NCI-H1048 (cell line): Measurements from ENCODE around the gene ATRNL1.

ENCODE experiments used
- DNase-seq: peaks from one replicate; lab custom pipeline; 2025; lab: John Stamatoyannopoulos, UW

The ATRNL1 gene, protein sequence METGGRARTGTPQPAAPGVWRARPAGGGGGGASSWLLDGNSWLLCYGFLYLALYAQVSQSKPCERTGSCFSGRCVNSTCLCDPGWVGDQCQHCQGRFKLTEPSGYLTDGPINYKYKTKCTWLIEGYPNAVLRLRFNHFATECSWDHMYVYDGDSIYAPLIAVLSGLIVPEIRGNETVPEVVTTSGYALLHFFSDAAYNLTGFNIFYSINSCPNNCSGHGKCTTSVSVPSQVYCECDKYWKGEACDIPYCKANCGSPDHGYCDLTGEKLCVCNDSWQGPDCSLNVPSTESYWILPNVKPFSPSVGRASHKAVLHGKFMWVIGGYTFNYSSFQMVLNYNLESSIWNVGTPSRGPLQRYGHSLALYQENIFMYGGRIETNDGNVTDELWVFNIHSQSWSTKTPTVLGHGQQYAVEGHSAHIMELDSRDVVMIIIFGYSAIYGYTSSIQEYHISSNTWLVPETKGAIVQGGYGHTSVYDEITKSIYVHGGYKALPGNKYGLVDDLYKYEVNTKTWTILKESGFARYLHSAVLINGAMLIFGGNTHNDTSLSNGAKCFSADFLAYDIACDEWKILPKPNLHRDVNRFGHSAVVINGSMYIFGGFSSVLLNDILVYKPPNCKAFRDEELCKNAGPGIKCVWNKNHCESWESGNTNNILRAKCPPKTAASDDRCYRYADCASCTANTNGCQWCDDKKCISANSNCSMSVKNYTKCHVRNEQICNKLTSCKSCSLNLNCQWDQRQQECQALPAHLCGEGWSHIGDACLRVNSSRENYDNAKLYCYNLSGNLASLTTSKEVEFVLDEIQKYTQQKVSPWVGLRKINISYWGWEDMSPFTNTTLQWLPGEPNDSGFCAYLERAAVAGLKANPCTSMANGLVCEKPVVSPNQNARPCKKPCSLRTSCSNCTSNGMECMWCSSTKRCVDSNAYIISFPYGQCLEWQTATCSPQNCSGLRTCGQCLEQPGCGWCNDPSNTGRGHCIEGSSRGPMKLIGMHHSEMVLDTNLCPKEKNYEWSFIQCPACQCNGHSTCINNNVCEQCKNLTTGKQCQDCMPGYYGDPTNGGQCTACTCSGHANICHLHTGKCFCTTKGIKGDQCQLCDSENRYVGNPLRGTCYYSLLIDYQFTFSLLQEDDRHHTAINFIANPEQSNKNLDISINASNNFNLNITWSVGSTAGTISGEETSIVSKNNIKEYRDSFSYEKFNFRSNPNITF (N-terminal part only)

DNA sequence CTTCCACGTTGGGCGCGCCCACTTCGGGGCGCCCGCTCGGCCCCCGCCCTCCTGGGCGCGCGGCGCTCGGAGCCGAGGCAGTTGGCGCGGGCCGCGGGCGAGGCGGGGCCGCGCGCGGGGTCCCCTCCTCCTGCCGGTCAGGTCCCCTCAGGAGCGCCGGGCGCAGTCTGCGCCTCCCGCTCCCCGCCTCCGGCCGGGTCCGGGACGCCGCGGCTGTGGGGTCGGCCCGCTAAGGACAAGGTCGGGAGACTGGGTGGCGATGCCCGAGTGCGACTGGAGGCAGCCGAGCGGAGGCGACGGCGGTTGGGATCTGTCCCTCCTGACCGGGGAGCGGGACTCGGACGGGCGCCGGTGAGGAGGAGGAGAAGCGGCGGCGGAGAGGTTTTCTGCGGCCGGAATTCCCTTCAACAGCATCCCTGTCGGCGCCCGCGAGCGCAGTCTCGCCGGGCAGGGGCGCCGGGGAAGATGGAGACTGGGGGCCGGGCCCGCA, at the start of gene ATRNL1:
TSS of gene ATRNL1 (plus strand) at position 80 of the 490 bp plus-strand sequence. CDS start at position 466, 386 bp downstream.
- peak; percentile 47 for DNase-seq

DNA sequence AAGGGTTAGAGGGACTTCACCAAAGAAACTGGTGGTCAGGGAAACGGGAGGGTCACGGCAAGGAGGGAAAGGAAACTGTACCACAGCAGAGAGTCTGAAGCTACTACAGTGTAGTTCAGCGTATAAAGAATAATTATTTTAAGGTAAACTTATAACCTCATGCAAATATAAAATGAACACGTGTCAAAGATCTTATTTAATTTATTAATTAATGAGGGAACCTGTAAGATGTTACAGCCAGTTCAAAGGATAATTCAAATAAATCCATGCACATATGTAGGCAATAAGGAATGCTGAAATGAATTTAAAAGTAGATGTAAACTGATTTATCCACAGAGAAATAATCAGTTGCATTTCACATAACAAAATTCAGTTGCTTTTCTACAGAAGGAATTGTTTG, 49.4 kb upstream of the ATRNL1 start:
- DNase-seq, result no peak

DNA sequence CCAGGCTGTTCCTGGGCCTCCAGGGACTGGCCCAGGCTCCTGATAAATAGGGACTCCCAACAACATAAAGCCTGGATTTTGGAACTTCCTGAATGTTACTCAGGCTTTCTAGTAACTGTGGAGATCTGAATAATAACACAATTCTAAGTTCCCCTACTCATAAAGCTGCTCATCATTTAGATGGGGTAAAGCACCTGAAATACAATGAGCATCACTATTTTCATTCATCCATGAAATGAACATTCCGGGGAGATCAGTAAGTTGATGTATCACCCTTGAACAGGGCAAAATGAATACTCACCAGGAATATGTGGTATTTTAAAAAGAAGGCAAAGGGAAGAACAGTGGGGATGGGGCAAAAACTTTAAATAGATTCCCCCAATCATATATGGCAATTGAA, 48.3 kb upstream of the ATRNL1 start:
- no peak for DNase-seq

DNA sequence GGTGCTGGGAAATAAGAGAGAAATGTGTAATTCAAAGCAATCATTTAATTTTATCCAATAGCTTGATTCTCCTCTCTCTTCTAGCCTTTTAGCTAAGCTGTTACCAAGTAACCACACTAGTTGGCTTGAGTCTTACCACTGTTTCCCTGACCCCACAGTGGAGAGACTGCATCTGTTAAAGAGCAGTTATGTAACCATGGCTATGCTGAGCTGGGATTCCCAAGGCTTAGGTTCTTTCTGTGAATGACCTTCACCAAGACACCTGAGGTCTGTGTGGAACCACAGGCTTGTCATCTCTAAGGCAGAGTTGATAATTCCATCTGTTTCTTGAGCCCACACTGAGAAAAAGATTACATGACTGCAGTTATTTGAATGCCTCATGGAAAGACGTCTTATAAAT, 47.7 kb upstream of the ATRNL1 start:
- no peak for DNase-seq

DNA sequence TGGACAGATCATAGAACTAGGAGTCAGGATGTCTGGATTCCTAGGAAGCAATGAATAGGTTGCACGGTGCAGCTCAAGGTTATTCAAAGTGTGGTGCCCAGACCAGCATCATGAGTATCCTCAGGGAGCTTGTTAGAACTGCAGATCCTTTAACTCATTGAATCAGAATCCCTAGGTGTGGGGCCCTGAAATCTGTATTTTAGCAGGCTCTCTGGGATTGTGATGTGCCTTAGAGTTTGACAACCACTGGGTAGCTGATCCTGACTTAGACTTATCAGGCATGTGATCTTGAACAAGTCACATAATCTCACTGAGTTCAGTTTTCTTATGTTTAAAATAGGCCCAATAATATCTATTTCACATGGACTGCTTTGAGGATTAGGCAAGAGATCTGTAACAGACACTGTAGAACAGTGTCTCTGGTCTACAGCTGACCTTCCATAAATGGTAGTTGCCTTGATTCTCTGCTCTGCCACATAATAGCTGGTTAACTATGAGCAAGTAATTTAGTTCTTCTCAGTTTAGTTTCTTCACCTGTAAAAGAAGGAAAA, 46.4 kb upstream of the ATRNL1 start:
- DNase-seq, result no peak

DNA sequence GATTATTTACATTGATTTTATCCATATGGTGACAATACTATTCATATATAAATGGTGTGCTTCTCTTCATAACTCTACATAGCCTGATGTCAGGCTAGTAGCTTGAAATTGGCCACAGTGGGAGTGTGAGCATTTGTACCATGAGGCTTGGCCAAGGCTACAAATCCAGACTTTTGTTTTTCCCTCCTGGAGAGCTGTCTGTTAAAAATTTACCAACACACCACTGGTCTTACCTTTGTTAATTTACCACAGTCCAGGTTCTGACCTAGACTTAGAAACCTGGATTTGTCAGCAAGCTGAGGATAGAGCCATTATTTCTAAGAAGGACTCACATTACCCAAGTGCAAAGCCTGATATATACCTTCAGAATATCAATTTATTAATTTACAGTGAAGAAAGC, 45.5 kb upstream of the ATRNL1 start:
- DNase-seq, result no peak

DNA sequence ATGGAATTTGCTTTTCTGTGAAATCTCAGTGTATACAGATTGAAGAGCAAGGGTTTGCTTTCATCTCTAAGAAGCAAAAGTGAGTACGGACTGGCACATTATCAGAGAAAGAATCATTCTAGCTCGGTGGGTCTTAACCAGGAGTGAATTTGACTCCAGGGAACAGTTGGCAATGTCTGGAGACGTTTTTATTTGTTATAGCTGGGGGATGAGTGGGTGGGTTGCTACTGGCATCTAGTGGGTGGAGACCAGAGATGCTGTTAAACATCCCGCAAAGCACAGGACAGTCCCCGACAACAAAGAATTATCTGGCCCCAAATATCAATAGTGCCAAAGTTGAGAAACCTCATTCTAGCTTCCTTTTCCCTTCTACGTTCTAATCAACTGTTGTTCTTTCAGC, 43.8 kb upstream of the ATRNL1 start:
- DNase-seq, result no peak

DNA sequence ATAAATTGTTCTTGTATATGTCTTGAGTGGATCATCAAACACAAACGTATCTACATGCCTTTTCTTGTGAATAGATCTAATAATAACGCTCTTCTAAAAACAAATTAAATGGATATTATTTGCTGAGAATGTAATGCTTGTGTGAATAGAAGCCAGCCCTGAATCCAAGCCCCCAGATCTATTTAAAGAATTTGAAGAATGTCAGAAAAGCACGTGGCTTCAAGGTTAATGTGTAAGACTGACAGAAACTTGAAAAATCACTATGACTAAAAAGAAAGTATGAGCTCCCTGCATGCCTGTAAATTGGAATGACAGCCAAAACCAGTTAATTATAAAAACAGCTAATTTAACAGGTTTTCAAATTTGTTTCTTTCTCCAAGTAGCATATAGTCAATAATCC, 43.2 kb upstream of the ATRNL1 start:
- DNase-seq, result no peak

DNA sequence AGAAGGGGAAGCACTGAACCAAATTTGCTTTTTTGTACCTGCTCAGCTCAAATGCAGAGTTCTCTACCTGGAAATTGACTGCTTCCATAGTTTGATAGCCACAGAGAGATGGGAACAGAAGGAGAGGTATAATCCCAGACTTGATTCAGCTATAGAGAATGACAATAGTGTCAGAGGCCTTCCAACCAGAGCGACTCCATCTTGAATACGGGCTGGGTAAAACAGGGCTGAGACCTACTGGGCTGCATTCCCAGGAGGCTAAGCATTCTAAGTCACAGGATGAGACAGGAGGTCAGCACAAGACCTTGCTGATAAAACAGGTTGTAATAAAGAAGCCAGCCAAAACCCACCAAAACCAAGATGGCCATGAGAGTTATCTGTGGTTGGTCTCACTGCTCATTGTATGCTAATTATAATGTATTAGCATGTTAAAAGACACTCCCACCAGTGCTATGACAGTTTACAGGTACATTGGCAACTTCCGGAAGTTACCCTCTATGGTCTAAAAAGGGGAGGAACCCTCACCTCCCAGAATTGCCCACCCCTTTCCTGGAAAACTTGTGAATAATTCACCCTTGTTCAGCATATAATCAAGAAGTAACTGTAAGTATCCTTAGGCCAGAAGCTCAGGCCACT, 42.7 kb upstream of the ATRNL1 start:
- no peak for DNase-seq

DNA sequence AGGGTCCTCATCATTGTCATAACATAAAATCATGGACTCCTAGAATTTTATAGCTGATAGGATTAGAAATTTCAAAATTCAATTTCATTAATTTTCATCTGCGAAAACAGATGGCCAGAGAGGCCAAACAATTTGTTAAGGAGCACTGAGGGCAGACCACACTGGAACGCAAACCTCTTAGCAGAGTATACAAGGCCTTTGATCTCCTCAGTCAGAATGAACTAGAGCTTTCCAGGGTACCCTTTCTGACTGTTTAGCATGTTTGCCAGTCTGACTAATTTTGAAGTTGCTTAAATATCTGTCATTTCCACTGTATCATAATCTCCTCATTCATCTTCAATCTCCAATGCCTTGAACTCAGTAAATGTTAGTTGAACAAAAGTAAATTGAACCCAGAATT, 41.9 kb upstream of the ATRNL1 start:
- DNase-seq, result no peak

DNA sequence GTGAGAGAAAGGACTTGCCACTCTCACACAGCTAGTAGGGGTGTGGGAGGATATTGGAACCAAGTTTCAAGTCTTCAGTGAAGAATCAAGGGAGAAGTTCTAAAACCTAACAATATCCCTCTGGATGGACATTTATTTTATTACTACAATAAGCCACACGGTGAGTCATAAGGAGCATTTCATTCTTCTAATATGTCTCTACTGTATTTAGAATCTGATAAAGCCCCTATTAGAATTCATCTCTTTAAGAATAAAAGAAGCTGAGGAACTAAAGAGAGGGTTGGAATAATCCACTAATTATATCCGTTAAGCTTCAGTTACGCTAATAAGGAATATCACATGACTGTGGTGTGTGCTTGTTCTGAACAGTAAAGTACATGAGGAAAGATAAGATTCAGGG, 40.9 kb upstream of the ATRNL1 start:
- DNase-seq, result no peak

DNA sequence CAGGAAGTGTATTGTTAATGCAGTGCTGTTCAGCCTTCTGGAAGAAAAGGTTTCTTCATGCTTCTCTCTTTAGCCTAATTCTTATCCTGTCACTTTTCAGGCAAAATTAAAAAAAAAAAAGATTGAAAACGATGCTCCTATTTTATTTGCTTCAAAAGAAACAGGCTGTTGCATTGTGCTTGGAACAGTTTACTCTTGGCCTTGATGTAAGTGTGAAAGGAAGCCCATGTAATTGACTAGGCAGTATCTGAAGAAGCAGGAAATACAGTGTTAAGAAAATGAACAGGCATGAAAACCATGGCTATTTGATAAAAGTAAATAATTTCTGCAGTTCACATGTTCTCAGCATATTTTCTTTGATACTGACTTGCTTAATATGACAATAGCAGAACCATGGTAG, 40.4 kb upstream of the ATRNL1 start:
- no peak for DNase-seq

DNA sequence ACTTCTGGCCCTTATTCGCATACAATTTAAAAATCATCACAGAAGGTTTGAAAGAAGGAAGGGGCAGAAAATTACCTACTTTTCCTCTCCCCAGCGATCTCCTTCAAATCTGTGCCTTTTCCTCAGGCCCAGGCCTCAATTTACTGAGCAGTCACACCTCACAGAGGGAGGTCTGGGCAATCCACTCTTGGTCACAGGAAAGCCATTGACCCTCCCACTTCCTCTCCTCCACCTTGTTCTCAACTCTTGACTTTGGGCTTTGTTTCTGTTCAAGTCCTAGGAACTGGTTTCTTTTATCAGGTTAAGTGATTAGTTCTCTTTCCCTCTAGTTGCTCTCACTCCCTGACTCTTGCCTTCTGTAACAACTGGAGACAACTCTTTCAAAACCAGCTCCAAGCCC, 37.0 kb upstream of the ATRNL1 start:
- no peak for DNase-seq

DNA sequence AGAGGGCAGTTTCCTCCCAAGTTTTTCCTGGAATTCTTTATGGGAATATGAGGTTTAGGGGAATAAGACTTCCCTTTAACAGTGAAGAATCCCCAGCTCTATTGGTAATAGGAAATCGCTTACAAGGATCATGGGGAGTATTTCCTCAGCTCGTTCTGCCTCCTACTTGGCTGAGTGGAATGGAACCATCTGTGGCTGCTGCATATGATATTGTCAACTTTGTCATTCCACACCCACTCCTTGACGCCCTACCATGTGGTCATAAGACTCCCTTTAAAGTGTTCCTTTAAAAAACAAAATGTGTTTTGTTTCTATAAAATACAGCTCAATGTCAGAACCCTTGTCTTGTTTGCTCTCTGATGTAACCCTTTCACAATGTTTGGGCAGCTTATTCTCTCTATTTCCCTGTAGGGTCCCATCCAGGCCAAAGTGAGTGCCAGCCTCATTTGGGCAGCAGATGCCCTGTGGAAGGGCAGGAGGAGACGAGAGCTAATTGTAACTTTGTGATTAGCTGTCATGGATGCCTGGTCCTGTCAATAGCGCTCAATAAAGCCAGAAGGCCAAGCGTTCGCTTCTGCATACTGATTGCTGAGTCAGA, 33.8 kb upstream of the ATRNL1 start:
- no peak for DNase-seq

DNA sequence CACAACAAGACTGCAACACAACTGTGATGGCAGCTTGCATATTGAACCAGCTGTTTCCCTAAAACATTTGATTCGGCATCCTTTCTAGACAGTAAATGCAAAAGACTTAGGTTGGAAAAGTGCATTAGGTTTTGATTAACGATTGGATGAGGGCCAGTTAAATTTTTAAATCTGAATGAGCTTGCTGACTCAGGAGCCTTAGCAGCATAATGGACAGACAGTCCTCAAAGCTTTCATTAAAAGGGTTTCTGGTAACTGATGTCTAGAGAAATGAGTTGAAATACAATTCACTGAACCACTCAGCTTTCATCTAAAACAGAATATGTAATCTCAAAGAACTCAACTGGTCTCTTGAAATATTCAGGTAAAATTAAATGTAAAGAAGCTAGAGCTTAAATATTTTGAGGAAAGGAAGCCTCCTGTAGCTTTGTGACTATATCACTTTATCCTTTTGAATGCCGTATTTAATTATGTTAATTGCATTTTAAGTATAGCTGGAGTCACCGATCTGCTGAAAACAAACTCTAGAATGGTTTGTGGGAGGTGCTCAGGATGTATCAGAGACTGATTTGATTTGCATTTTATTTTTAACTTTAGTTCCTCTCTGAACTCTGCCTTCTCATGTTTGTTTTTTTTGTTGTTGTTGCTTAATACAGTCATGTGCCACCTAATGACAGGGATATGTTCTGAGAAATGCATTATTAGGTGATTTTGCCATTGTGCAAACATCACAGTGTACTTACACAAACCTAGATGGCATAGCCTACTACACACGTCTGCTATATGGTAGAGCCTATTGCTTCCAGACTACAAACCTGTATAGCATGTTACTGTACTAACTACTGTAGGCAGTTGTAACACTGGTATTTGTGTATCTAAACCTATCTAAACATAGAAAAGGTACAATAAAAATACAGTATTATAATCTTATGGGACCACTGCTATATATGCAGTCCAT, 29.2 kb upstream of the ATRNL1 start:
- no peak for DNase-seq

DNA sequence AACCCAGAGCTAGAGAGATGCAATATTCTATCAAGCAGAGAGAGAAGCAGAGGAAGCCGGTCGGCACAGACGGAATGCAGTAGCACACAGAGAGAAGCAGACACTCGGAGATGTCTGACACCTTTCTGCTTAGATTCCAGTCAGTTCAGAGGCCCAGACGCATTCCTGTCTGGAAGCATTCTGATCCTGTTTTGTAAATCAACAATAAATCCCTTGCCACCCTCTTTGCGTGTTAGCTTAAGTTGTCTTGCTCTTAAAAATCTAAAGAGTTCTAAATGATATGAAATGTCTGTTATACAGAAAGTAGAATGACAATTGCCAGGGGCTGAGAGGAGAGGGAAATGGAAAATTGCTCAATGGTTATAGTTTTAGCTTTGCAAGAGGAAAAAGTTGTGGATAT, 27.4 kb upstream of the ATRNL1 start:
- DNase-seq, result no peak

DNA sequence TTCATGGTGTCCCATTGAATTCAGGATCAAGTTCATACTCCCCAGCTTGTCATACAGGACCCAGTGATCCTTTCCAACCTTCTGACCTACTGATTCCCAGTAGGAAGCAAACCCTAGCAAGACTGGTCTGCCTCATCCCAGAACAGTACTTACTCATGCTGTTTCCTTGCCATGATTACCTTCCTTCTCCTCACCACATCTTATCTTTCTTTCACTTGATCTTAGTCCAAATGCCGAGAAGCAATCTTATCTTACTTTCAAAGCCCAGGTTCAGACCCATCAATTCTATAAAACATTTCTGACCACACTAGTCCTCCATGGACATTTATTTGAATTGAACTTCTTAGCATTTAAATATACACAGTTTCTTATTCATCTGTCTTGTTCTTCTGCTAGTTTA, 26.6 kb upstream of the ATRNL1 start:
- DNase-seq, result no peak

DNA sequence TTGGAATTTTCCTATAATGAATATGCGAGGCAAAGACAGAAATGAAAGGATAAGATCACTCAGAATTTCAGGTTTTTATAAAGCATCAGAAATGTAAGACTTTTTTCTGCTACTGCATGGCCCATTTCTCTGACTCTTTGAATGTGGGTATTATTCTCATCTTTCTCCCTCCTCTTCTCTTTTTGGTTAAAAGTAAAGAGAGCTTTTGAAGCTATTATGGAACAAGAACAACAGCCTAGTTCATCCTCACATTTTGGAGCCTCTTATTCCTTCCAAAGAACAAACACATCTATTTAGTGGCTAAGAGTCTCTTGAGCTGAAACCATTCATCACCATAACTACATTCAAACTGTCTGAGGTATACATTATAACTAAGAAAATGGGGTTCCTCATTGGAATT, 19.4 kb upstream of the ATRNL1 start:
- no peak for DNase-seq

DNA sequence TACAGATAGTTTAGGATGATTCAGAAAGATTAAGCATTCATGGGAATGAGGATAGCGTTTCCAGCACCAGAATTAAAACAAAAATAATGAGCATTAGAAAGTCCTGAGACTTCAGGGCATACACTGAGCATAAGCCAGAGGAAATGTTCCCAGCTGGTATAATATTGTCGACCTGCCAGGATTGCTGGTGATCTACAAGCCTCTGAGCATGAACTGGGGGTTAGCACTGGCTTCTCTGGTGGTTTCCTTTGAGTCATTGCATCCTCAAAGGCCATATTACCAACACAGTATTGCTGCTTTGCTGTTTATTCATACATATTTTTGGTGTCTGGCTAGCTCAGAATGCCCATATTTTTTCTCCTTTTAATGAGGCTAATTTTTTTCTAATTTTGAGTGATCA, 10.7 kb upstream of the ATRNL1 start:
- DNase-seq, result no peak

DNA sequence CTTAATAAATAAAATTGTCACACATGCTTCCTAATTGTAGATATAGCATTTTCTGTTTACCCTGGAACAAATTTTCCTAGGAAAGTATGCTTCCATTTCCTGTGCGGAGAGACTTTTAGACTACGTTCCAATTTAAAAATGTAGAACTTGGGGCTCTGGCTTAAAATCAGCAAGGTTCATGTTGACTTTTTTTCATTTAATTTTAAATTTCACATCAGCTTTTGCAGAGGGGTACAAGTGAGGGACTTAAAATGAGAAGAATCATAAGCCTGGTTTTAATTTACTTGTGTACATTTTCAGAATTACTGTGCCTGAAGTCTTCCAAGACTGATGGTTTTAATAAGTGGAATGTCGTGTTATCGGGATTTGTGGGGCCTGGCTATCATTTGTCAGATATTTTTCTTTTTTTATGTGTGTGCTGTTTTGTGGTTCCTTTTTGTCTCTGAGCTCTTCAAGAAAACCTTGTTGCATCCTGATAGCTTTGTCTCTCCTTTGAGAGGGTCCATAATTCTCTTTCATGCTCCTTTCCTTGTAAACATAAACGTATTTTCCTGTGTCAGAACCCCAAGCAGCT, 8.8 kb upstream of the ATRNL1 start:
- DNase-seq, result no peak
